Measurements from ENCODE around the gene DNAJC7. TPM values are rescaled to one million over a fixed set of nuclear protein-coding genes. Genes with fewer than 3 reads are reported as not detected.

The DNAJC7 gene, protein sequence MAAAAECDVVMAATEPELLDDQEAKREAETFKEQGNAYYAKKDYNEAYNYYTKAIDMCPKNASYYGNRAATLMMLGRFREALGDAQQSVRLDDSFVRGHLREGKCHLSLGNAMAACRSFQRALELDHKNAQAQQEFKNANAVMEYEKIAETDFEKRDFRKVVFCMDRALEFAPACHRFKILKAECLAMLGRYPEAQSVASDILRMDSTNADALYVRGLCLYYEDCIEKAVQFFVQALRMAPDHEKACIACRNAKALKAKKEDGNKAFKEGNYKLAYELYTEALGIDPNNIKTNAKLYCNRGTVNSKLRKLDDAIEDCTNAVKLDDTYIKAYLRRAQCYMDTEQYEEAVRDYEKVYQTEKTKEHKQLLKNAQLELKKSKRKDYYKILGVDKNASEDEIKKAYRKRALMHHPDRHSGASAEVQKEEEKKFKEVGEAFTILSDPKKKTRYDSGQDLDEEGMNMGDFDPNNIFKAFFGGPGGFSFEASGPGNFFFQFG
- polyA plus RNA-seq (2013): 73.2 and 73.8 TPM in 2 replicates

DNA sequence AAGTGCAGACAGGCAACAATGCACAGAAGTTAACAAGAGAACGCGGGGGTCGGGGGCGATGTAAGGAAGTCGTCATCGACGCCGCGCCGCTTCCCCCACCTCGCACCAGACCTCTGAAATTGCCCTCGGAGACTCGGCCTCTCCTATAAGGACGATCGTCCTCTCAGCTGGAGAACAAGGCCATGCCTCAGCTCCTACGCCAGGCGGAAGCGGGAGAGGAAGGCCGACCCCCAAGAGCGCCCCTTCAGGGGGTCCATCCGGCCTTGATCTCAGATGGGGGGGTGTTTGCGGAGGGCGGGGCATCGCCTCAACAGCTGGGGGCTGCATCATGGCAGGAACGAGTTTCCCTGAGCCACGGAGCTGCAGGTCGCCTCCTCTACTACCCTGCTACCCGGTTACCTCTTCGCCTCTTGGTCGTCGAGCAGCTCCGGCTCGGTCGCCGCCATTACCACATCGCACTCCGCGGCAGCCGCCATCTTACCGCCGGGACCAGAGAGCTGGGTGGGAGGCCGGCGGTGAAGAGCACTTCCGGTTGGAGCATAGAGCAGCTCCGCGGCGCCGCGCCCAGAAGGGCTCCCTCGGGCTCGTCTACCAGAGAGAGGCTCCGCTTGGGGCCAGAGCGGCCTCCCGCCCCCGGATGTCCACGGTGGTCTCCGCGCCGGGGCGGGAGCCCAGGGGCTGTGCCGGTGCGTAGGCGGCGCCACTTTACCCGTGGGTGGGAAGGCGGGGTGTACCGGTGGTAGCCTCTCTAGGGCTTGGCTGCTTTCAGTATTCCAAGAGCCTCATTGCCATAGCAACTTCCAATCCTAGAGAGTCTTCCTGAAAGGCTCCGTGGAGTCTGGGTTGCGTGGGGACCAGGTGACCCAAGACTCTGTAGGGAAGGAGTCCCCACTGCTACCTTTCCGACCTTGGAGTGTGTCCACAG, at the start of gene DNAJC7:
DNAJC7 (minus strand) TSS at position 499 of the 925 bp plus-strand sequence; CDS start at position 476, 23 bp downstream.
- Histone ChIP-seq H3K9me3 (ENCODE audit: insufficient read depth, low read depth, low read length) (no peaks in the 10 kb centered on the region), H3K36me3 (ENCODE audit: control insufficient read depth in 1 of 2, insufficient read depth in 2 of 2, low read length in 2 of 2) (peaks cover 2 to 7% of the 10 kb centered on the region in 2 experiments), H2BK120ac (ENCODE audit: insufficient read depth, low read length, poor library complexity) (peak within 1 kb of the TSS; percentile 82), H4K8ac (ENCODE audit: low read depth, low read length) (peak within 1 kb of the TSS; percentile 96), H2AFZ (ENCODE audit: insufficient read depth, low read length, poor library complexity) (peak within 1 kb of the TSS; percentile 81), H4K12ac (ENCODE audit: low read depth, low read length) (peak within 1 kb of the TSS; percentile 97), H2BK5ac (ENCODE audit: low read depth, low read length, poor library complexity) (peak within 1 kb of the TSS; percentile 43), H3K27ac (ENCODE audit: low read depth, low read length) (peak within 1 kb of the TSS; percentile 72), H3K4ac (ENCODE audit: low read depth, low read length) (peak within 1 kb of the TSS; percentile 85), H3K4me1 (ENCODE audit: control insufficient read depth in 1 of 2, insufficient read depth in 2 of 2, low read length in 2 of 2) (peaks cover 2 to 15% of the 10 kb centered on the region in 2 experiments), H2BK12ac (ENCODE audit: low read length) (no peak within 1 kb of the TSS), H3K79me1 (ENCODE audit: low read length) (peaks cover 18% of the 10 kb centered on the region), H3K4me3 (ENCODE audit: low read depth, low read length) (peak within 1 kb of the TSS; percentile 92), H3K79me2 (ENCODE audit: control insufficient read depth, insufficient read depth, low read length, poor library complexity) (peaks cover 17% of the 10 kb centered on the region), H4K91ac (ENCODE audit: low read depth, low read length) (peak within 1 kb of the TSS; percentile 91), H3K27me3 (ENCODE audit: insufficient read depth, low read length) (no peaks in the 10 kb centered on the region), H3K18ac (ENCODE audit: low read length) (peak within 1 kb of the TSS; percentile 87), H2AK5ac (ENCODE audit: low read length) (peak within 1 kb of the TSS; percentile 71), H3K4me2 (ENCODE audit: low read length) (peak within 1 kb of the TSS; percentile 82), H3K14ac (ENCODE audit: low read length) (peak within 1 kb of the TSS; percentile 89), H3K9ac (ENCODE audit: low read length) (peak within 1 kb of the TSS; percentile 81), H3K23ac (ENCODE audit: low read length) (no peak within 1 kb of the TSS)
- peak; percentile 86 to 87 for DNase-seq
- WGBS (ENCODE audit: extremely low coverage, insufficient coverage, insufficient read length): no CpG with 5 or more reads among the region's 70 CpGs

DNA sequence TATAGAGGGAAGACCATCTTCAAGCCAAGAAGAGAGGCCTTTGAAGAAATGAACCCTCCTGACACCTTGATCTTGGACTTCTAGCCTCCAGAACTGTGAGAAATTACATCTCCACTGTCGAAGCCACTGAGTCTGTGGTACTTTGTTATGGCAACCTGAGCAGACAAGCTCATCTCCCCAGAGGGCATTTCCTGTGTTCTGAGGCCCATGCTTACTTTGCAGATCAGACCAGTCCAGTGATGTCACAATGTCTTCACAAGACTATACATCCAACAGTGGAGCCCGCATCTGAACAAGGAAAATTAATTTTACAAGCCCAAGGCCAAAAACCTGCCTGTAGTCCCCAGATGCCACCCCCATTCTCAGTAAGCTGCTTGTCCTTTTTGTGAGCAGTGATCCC, 48.0 kb upstream of the DNAJC7 start:
- no peak overlapping the region for H3K4ac ChIP-seq (ENCODE audit: low read depth, low read length)
- H3K27ac ChIP-seq (ENCODE audit: low read depth, low read length): no peak overlapping the region
- no peak overlapping the region for H4K12ac ChIP-seq (ENCODE audit: low read depth, low read length)
- H3K14ac ChIP-seq (ENCODE audit: low read length): no peak overlapping the region
- no peaks in the 10 kb centered on the region for H3K4me1 ChIP-seq (ENCODE audit: control insufficient read depth in 1 of 2, insufficient read depth in 2 of 2, low read length in 2 of 2)
- H3K9ac ChIP-seq (ENCODE audit: low read length): no peak overlapping the region
- no peak overlapping the region for H3K18ac ChIP-seq (ENCODE audit: low read length)
- WGBS (ENCODE audit: extremely low coverage, insufficient coverage, insufficient read length): no CpG with 5 or more reads among the region's 2 CpGs
- H2BK120ac ChIP-seq (ENCODE audit: insufficient read depth, low read length, poor library complexity): no peak overlapping the region
- no peaks in the 10 kb centered on the region for H3K36me3 ChIP-seq (ENCODE audit: control insufficient read depth in 1 of 2, insufficient read depth in 2 of 2, low read length in 2 of 2)
- H3K27me3 ChIP-seq (ENCODE audit: insufficient read depth, low read length): no peaks in the 10 kb centered on the region
- H3K4me2 ChIP-seq (ENCODE audit: low read length): no peak overlapping the region
- peak in 1 of 2 donors; percentile 52 for DNase-seq
- no peak overlapping the region for H2BK12ac ChIP-seq (ENCODE audit: low read length)
- H3K79me2 ChIP-seq (ENCODE audit: control insufficient read depth, insufficient read depth, low read length, poor library complexity): no peaks in the 10 kb centered on the region
- no peak overlapping the region for H4K91ac ChIP-seq (ENCODE audit: low read depth, low read length)
- no peak overlapping the region for H3K4me3 ChIP-seq (ENCODE audit: low read depth, low read length)
- H2AK5ac ChIP-seq (ENCODE audit: low read length): no peak overlapping the region
- no peak overlapping the region for H2BK5ac ChIP-seq (ENCODE audit: low read depth, low read length, poor library complexity)
- H3K79me1 ChIP-seq (ENCODE audit: low read length): no peaks in the 10 kb centered on the region
- H3K23ac ChIP-seq (ENCODE audit: low read length): no peak overlapping the region
- peaks cover 1% of the 10 kb centered on the region for H3K9me3 ChIP-seq (ENCODE audit: insufficient read depth, low read depth, low read length)
- H2AFZ ChIP-seq (ENCODE audit: insufficient read depth, low read length, poor library complexity): no peak overlapping the region
- H4K8ac ChIP-seq (ENCODE audit: low read depth, low read length): no peak overlapping the region

DNA sequence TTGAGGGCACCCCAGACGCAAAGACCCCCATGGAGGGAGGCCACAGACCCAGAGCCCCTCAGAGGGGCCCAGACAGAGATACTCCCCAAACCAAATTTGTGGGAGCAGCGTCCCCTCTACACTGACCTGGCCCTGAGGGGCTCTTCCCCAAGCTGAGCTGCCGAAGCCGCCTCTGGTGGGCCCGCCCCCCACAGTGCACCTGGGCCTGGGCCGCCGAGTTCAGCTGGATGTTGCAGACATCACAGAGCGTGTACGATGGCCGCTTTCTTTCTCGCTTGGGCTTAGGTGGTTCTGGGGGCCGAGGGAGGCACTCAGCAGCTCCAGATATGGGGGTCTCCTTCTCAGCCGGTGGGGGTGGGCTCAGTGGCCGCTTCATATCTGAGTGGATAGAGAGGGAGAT, 45.4 kb upstream of the DNAJC7 start:
- no peak overlapping the region for H3K4ac ChIP-seq (ENCODE audit: low read depth, low read length)
- no peaks in the 10 kb centered on the region for H3K27me3 ChIP-seq (ENCODE audit: insufficient read depth, low read length)
- peaks cover 5% of the 10 kb centered on the region for H3K9me3 ChIP-seq (ENCODE audit: insufficient read depth, low read depth, low read length)
- H2AFZ ChIP-seq (ENCODE audit: insufficient read depth, low read length, poor library complexity): no peak overlapping the region
- H2BK120ac ChIP-seq (ENCODE audit: insufficient read depth, low read length, poor library complexity): no peak overlapping the region
- no peaks in the 10 kb centered on the region for H3K36me3 ChIP-seq (ENCODE audit: control insufficient read depth in 1 of 2, insufficient read depth in 2 of 2, low read length in 2 of 2)
- H2BK5ac ChIP-seq (ENCODE audit: low read depth, low read length, poor library complexity): no peak overlapping the region
- no peak overlapping the region for H3K27ac ChIP-seq (ENCODE audit: low read depth, low read length)
- H4K12ac ChIP-seq (ENCODE audit: low read depth, low read length): no peak overlapping the region
- no CpG with 5 or more reads among the region's 14 CpGs for WGBS (ENCODE audit: extremely low coverage, insufficient coverage, insufficient read length)
- no peak overlapping the region for H4K91ac ChIP-seq (ENCODE audit: low read depth, low read length)
- H2BK12ac ChIP-seq (ENCODE audit: low read length): no peak overlapping the region
- H3K9ac ChIP-seq (ENCODE audit: low read length): no peak overlapping the region
- H3K4me1 ChIP-seq (ENCODE audit: control insufficient read depth in 1 of 2, insufficient read depth in 2 of 2, low read length in 2 of 2): no peaks in the 10 kb centered on the region
- no peak overlapping the region for H4K8ac ChIP-seq (ENCODE audit: low read depth, low read length)
- no peak overlapping the region for H2AK5ac ChIP-seq (ENCODE audit: low read length)
- H3K79me2 ChIP-seq (ENCODE audit: control insufficient read depth, insufficient read depth, low read length, poor library complexity): no peaks in the 10 kb centered on the region
- H3K79me1 ChIP-seq (ENCODE audit: low read length): no peaks in the 10 kb centered on the region
- no peak overlapping the region for H3K4me3 ChIP-seq (ENCODE audit: low read depth, low read length)
- H3K18ac ChIP-seq (ENCODE audit: low read length): no peak overlapping the region
- DNase-seq: no peak
- no peak overlapping the region for H3K23ac ChIP-seq (ENCODE audit: low read length)
- H3K4me2 ChIP-seq (ENCODE audit: low read length): no peak overlapping the region
- no peak overlapping the region for H3K14ac ChIP-seq (ENCODE audit: low read length)

DNA sequence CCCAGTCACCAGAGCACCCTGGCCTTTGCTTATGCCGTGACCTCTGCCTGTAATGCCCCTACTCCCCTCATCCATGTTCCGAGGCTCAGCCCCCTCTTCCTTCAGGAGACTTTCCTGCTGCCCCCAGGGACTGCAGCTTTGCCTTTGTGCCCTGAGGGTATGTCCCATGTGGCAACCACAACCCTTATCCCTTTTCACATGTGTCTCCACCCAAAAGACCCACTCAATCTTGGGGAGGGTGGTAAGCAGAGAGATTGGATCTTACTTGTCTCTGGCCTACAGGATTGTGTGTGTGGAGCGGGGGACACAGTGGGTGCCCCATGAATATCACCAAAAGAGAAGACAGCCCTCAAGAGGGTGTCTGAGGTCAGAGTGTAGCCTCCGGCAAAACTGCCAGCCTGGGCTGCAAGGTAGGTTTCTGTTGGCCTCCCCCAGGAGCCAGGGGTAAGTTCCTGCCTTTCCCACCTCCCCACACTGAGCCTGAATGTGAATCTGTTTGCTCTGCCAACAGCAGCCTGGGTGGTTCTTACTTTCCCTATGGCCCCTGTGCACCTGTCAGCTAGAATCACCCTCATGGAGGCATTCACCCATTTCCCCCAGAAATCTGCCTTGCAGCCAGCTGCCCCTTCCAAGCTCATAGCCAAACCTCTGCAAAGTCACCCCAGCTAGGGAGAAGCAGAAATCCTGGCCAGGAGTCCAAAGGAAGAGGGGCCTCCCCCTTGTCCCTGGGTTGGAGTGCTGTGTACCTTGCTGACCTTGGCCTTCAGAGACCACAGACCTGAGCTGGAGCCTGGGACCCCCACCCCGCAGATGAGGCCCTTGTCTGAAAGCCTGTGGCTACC, 44.6 kb upstream of the DNAJC7 start:
- H2BK5ac ChIP-seq (ENCODE audit: low read depth, low read length, poor library complexity): no peak overlapping the region
- no peak overlapping the region for H3K4ac ChIP-seq (ENCODE audit: low read depth, low read length)
- WGBS (ENCODE audit: extremely low coverage, insufficient coverage, insufficient read length): no CpG with 5 or more reads among the region's 5 CpGs
- H3K4me1 ChIP-seq (ENCODE audit: control insufficient read depth in 1 of 2, insufficient read depth in 2 of 2, low read length in 2 of 2): no peaks in the 10 kb centered on the region
- no peak overlapping the region for H3K18ac ChIP-seq (ENCODE audit: low read length)
- no peak overlapping the region for H3K4me3 ChIP-seq (ENCODE audit: low read depth, low read length)
- no peak overlapping the region for H3K14ac ChIP-seq (ENCODE audit: low read length)
- H2BK120ac ChIP-seq (ENCODE audit: insufficient read depth, low read length, poor library complexity): no peak overlapping the region
- H3K27ac ChIP-seq (ENCODE audit: low read depth, low read length): no peak overlapping the region
- H3K79me1 ChIP-seq (ENCODE audit: low read length): no peaks in the 10 kb centered on the region
- no peak overlapping the region for H2AFZ ChIP-seq (ENCODE audit: insufficient read depth, low read length, poor library complexity)
- no peak overlapping the region for H2BK12ac ChIP-seq (ENCODE audit: low read length)
- H3K23ac ChIP-seq (ENCODE audit: low read length): no peak overlapping the region
- no peak overlapping the region for H3K4me2 ChIP-seq (ENCODE audit: low read length)
- H4K12ac ChIP-seq (ENCODE audit: low read depth, low read length): no peak overlapping the region
- DNase-seq: peak in 1 of 2 donors; percentile 12
- no peak overlapping the region for H4K91ac ChIP-seq (ENCODE audit: low read depth, low read length)
- peaks cover 5% of the 10 kb centered on the region for H3K9me3 ChIP-seq (ENCODE audit: insufficient read depth, low read depth, low read length)
- no peak overlapping the region for H4K8ac ChIP-seq (ENCODE audit: low read depth, low read length)
- no peaks in the 10 kb centered on the region for H3K36me3 ChIP-seq (ENCODE audit: control insufficient read depth in 1 of 2, insufficient read depth in 2 of 2, low read length in 2 of 2)
- no peak overlapping the region for H2AK5ac ChIP-seq (ENCODE audit: low read length)
- H3K79me2 ChIP-seq (ENCODE audit: control insufficient read depth, insufficient read depth, low read length, poor library complexity): no peaks in the 10 kb centered on the region
- no peaks in the 10 kb centered on the region for H3K27me3 ChIP-seq (ENCODE audit: insufficient read depth, low read length)
- no peak overlapping the region for H3K9ac ChIP-seq (ENCODE audit: low read length)

Measured in trophoblast cell (in vitro differentiated cells and primary cell).